ENCODE data around the gene BAK1.
"Not testable (repeated sequence)": the region's sequence is repeated elsewhere in the genome, so short reads cannot be mapped to it uniquely, and the experiment has no call there.

BAK1 gene

GRCh38 chr6:33602180-33602579 lies 22.1 kb upstream of the BAK1 start:
- TF ChIP-seq EZH2phosphoT487 (IDR thresholded peaks at IDR 0.05; ENCODE audit: low read depth) (no peak), CTCF (IDR thresholded peaks at IDR 0.05; ENCODE audit: low read depth, low read length) (no peak)
- H3K4me2 ChIP-seq (ENCODE audit: low read length), result no peak overlapping the region
- no peak overlapping the region for H3K4me3 ChIP-seq (ENCODE audit: low read length)
- no peak overlapping the region for H3K9ac ChIP-seq (ENCODE audit: low read length)
- H4K20me1 ChIP-seq (ENCODE audit: insufficient read depth, low read length), result no peaks in the 10 kb centered on the region
- H2AFZ ChIP-seq (ENCODE audit: low read depth, low read length), result no peak overlapping the region
- H3K36me3 ChIP-seq (replicated peaks; ENCODE audit: low read depth, low read length), result no peaks in the 10 kb centered on the region
- no peaks in the 10 kb centered on the region for H3K4me1 ChIP-seq (ENCODE audit: low read length)
- H3K9me3 ChIP-seq (ENCODE audit: insufficient read depth, low read length), result no peaks in the 10 kb centered on the region
- no peak overlapping the region for H3K27ac ChIP-seq (ENCODE audit: low read length)
- H3K27me3 ChIP-seq (ENCODE audit: low read depth, low read length), result no peaks in the 10 kb centered on the region
- H3K79me2 ChIP-seq (ENCODE audit: low read length), result no peaks in the 10 kb centered on the region

GRCh38 chr6:33600761-33601160 lies 20.7 kb upstream of the BAK1 start:
- no peak overlapping the region for H3K27ac ChIP-seq (ENCODE audit: low read length)
- no peaks in the 10 kb centered on the region for H3K4me1 ChIP-seq (ENCODE audit: low read length)
- no peak overlapping the region for H3K9ac ChIP-seq (ENCODE audit: low read length)
- no peaks in the 10 kb centered on the region for H3K79me2 ChIP-seq (ENCODE audit: low read length)
- no peaks in the 10 kb centered on the region for H3K9me3 ChIP-seq (ENCODE audit: insufficient read depth, low read length)
- TF ChIP-seq EZH2phosphoT487 (IDR thresholded peaks at IDR 0.05; ENCODE audit: low read depth) (no peak), CTCF (IDR thresholded peaks at IDR 0.05; ENCODE audit: low read depth, low read length) (no peak)
- H3K4me3 ChIP-seq (ENCODE audit: low read length), result no peak overlapping the region
- H2AFZ ChIP-seq (ENCODE audit: low read depth, low read length), result no peak overlapping the region
- no peaks in the 10 kb centered on the region for H3K27me3 ChIP-seq (ENCODE audit: low read depth, low read length)
- H4K20me1 ChIP-seq (ENCODE audit: insufficient read depth, low read length), result no peaks in the 10 kb centered on the region
- H3K36me3 ChIP-seq (replicated peaks; ENCODE audit: low read depth, low read length), result no peaks in the 10 kb centered on the region
- no peak overlapping the region for H3K4me2 ChIP-seq (ENCODE audit: low read length)

GRCh38 chr6:33599413-33599938 lies 19.4 kb upstream of the BAK1 start:
- H3K27ac ChIP-seq (ENCODE audit: low read length), result no peak overlapping the region
- H4K20me1 ChIP-seq (ENCODE audit: insufficient read depth, low read length), result no peaks in the 10 kb centered on the region
- H3K4me3 ChIP-seq (ENCODE audit: low read length), result no peak overlapping the region
- H2AFZ ChIP-seq (ENCODE audit: low read depth, low read length), result no peak overlapping the region
- TF ChIP-seq CTCF (IDR thresholded peaks at IDR 0.05; ENCODE audit: low read depth, low read length) (no peak), EZH2phosphoT487 (IDR thresholded peaks at IDR 0.05; ENCODE audit: low read depth) (no peak)
- no peaks in the 10 kb centered on the region for H3K4me1 ChIP-seq (ENCODE audit: low read length)
- H3K9me3 ChIP-seq (ENCODE audit: insufficient read depth, low read length), result no peaks in the 10 kb centered on the region
- no peak overlapping the region for H3K9ac ChIP-seq (ENCODE audit: low read length)
- H3K36me3 ChIP-seq (replicated peaks; ENCODE audit: low read depth, low read length), result no peaks in the 10 kb centered on the region
- H3K27me3 ChIP-seq (ENCODE audit: low read depth, low read length), result no peaks in the 10 kb centered on the region
- no peak overlapping the region for H3K4me2 ChIP-seq (ENCODE audit: low read length)
- H3K79me2 ChIP-seq (ENCODE audit: low read length), result no peaks in the 10 kb centered on the region

- Histone ChIP-seq H3K9ac (ENCODE audit: low read length) (no peak overlapping the region), H2AFZ (ENCODE audit: low read depth, low read length) (no peak overlapping the region), H3K4me1 (ENCODE audit: low read length) (peaks cover 3% of the 10 kb centered on the region), H3K27me3 (ENCODE audit: low read depth, low read length) (no peaks in the 10 kb centered on the region), H3K36me3 (replicated peaks; ENCODE audit: low read depth, low read length) (no peaks in the 10 kb centered on the region), H3K4me2 (ENCODE audit: low read length) (no peak overlapping the region), H3K9me3 (ENCODE audit: insufficient read depth, low read length) (no peaks in the 10 kb centered on the region), H3K4me3 (ENCODE audit: low read length) (no peak overlapping the region), H4K20me1 (ENCODE audit: insufficient read depth, low read length) (no peaks in the 10 kb centered on the region), H3K27ac (ENCODE audit: low read length) (no peak overlapping the region), H3K79me2 (ENCODE audit: low read length) (no peaks in the 10 kb centered on the region)
- TF ChIP-seq EZH2phosphoT487 (IDR thresholded peaks at IDR 0.05; ENCODE audit: low read depth) (no peak), CTCF (IDR thresholded peaks at IDR 0.05; ENCODE audit: low read depth, low read length) (no peak)
Observed at GRCh38 chr6:33597551-33598322, 17.7 kb upstream of the BAK1 start.

- not testable (repeated sequence) for H3K9me3 ChIP-seq (ENCODE audit: insufficient read depth, low read length); H3K27me3 ChIP-seq (ENCODE audit: low read depth, low read length); H2AFZ ChIP-seq (ENCODE audit: low read depth, low read length); H3K9ac ChIP-seq (ENCODE audit: low read length); H3K4me1 ChIP-seq (ENCODE audit: low read length); H3K79me2 ChIP-seq (ENCODE audit: low read length); H4K20me1 ChIP-seq (ENCODE audit: insufficient read depth, low read length); H3K36me3 ChIP-seq (replicated peaks; ENCODE audit: low read depth, low read length); H3K4me2 ChIP-seq (ENCODE audit: low read length); H3K27ac ChIP-seq (ENCODE audit: low read length); H3K4me3 ChIP-seq (ENCODE audit: low read length)
Observed at GRCh38 chr6:33596894-33597293, 16.8 kb upstream of the BAK1 start.
